CD4-positive, alpha-beta T cell treated with Interleukin-2 at 100 ng/mL for 4 hours (primary cell): Measurements from ENCODE around the gene DCBLD1.
"Not testable (repeated sequence)": the region's sequence is repeated elsewhere in the genome, so short reads cannot be mapped to it uniquely, and the experiment has no call there.

Source experiments
- DNase-seq: peaks from one replicate; pipeline ENCODE4 v3.0.0-alpha.2; 2020; ENCODE audit warnings: low spot score

Gene DCBLD1

DNA sequence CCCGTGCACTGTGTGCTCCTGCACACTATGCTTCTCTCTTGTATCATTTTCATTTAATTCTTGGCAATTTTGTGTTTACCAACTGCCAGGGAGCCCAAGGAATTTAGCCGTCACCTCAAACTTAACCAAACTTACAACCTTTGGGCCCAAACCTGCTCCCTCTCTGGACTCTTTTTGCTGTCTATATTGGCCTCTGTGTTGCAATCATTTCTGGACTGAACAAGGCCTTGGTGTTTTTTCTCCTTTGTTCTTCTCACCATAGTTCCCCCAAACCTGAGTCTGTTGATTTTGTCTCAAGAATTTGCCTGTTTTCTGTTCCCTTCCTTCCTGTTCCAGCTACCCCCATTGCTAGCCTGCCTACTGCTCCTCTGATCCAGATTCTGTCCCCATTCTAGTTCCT lies 19.2 kb downstream of the DCBLD1 start:
- DNase-seq, result no peak

DNA sequence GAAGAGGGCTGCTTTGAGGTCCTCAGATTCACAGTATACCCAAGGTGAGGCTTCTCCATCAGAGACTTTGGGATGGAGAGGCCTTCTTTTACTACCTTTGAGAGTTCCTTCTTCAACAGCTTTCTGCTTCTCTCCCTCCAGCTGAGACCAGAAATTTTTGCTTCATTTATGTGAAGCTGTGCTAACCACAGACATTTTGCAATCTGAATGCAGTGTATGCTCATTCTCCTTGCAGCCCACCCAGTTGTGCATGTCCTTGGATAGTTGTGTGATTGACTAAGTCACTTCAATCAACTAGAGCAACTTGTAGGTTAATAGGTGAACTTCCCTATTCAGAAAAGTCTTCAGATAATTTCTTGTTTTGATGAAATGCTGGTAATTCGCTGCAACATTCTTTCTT lies 20.1 kb downstream of the DCBLD1 start:
- no peak for DNase-seq

DNA sequence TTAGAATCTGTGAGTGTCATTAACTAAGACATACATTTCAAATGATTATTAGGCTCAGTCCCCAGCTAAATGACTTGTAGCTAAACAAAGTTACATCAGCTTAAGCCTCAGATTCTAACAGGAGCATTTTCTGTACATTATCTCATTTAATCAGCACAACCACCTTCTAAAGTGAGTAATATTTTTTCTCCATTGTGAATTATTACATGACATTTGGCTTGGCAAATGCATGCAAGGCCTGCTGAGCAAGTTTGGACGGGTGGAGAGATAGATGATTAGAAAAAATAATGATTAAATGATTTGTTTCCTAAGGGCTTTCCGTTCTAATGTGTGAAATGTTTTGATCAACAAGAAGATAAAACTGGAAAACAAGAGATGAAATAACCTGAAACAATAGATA lies 20.7 kb downstream of the DCBLD1 start:
- no peak for DNase-seq

DNA sequence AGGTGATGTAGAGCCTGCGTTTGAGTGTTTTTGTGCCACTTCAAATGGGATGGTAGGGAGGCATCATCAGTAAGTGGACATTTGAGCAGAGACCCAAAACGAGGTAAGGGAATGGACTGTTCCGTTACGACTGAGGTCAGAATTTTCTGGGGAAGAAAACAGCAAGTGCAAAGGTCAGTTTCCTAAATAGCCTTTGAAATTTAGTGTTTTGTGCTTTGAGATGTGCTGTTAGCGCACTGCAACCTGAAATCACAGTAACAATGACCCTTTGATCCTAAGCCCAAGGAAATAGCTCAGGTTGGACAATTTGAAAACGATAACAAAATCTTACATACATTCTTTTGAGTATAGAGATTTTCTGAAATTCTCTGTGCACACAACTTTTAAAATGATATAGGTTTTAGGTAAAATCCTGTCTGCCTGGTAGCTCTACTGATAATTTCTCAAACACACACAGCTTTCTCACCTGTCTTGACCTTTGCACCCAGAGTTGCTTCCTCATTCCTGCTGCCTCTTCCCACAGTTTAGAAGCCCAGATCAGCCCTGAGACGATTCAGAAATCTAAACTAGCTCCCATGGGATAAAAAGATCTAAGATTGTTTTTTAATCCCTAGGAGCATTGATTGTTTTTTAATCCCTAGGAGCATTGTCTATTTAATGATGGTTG lies 22.1 kb downstream of the DCBLD1 start:
- DNase-seq, result no peak

GRCh38 chr6:117505311-117505710 lies 22.8 kb downstream of the DCBLD1 start:
- no peak for DNase-seq

DNA sequence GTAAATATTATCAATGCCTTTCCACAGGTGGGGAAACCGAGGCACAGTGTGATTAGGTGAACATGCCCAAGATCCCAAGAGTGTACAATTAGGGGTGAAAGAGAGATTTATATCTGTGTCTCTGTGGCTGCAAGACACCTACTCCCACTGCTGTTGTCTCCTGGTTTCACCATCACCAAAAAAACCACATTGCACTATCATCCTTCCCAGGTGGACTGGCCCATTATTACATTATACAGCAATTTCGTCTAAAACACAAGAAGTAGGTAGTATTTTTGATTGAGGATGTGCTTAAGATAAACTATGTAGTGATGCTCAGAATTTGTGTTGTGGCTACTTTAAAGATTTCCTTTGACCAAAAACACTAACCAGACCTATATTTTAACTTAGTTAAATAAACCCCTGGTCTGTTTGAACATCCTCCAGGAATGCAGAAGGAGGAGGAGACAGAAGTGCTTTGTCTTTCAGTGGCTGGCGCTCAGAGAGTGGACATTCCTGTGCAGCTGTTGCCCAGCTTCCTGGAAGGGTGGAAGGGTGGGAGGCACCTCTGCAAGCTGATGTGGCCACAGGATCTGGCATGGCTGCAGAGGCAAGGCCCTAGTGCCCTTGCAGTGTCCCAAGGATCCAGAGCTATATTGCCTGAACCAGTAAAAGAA lies 23.8 kb downstream of the DCBLD1 start:
- no peak for DNase-seq

DNA sequence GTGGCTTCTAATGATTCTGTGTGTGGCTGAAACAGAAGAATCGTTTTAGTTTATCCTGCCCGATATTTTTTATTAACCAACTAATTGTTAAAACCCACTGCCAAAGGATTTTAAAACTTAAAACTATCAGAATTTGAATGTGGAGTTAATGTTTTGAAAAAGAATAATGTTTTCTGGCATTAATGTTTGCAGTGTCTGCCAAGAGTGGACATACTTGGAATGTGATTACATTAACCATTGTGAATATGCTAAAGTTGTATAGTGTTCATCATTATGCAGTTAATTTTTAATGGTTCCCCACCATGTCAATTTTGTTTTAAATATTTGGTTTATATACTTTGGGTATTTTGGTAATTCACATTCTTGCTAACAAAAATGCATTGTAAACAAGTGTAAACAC lies 24.4 kb downstream of the DCBLD1 start:
- no peak for DNase-seq

- no peak for DNase-seq
These were observed 26.0 kb downstream of the DCBLD1 start for GRCh38 chr6:117508450-117508971.

- DNase-seq, result no peak
These were observed 26.5 kb downstream of the DCBLD1 start for GRCh38 chr6:117509021-117509420.

DNA sequence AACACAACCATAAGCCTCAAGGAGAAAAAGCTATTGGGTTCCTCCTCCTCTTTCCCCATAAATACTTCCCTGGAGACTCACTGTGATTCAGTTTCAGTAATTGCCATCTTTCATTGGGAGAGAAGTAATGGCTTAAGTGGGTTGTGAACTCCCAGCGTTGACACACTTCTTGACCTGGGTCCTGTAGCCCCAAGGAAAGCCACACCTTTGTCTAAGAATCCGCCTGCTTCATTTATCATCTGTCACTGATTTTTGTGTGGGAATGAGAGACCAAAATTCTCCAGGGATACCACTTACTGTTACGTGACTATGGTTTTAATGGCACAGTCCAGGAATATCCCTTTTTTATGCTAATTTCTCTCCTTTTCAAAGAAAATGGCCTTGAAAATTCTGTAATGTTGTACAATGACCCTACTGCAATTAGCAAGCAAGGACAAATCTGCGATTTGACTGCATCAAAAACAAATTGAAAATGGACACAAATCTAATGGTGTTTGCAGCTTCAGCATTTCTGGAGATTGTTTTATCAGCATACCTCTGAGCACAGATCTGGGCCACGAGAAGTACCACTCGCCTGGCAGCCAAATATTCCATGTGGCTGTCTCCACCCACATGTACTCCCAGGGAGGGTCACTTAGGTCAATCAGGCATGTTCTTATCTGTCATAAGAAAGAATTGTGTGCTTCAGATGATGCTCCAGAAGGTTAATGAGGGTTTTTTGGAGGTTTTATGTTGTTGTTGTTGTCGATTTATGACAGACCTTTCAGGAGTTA lies 29.8 kb downstream of the DCBLD1 start:
- no peak for DNase-seq

DNA sequence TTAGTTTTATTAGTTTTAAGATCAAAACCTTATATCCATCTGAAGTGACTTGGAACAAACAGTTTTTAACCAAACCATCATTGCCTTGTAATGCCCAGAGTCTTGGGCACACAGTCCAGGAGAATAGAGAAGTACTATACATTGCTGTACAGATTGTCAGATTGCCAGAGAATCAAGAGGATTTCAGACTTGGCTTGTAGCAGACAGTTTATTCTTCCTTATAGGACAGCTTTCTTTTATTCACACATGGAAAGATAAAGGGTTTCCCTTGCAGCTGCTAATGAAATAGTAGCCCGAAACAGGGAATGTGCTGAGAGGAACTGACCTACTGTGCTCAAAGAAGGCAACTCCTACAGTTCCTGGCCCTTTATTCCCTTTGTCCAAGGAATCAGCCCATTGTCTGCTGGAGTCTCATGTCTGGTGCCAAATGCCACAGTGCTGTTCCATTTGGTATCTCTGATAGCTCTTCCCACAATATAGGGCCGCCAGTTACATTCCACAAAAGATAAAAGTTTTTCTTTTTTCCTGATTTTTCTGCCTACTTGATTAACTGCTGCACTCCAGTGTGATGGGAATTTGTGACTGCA lies 30.6 kb downstream of the DCBLD1 start:
- no peak for DNase-seq

- no peak for DNase-seq
These were observed 31.4 kb downstream of the DCBLD1 start for GRCh38 chr6:117513778-117514365.

DNA sequence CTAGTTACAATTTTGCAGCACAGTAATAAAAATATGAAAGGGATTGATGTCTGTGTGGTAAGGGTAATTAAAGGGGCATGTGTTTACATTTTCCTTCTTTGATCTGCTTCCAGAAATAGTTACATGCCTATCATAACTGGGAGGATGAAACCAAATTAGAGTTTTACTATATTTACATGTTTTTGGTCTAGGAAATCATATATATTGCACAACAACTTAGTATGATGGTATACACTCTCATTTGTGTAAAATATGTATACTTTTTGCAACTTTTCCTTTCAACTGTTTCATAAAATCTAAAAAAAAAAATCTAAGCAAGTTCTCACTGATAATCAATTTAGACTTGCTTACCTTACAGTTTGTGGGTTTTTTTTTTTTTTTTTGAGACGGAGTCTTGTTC lies 32.2 kb downstream of the DCBLD1 start:
- no peak for DNase-seq

DNA sequence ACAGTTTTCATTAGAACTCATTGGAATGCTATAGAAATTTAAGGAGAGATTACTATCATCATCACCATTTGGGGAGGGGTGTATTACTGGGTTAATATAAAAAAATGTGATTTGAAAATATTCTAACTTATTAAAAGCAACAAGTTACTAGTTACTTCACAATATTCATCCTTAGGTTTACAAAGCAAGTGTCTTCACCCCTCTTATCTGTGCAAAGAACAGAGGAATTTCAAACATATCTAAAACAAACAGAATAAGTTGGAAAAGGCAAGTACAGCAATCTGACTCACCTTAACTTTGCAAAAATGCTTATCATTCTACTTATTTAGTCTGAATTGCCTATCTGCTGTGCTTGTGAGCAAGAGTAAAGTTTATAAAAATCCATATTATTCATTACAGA lies 32.9 kb downstream of the DCBLD1 start:
- no peak for DNase-seq

DNA sequence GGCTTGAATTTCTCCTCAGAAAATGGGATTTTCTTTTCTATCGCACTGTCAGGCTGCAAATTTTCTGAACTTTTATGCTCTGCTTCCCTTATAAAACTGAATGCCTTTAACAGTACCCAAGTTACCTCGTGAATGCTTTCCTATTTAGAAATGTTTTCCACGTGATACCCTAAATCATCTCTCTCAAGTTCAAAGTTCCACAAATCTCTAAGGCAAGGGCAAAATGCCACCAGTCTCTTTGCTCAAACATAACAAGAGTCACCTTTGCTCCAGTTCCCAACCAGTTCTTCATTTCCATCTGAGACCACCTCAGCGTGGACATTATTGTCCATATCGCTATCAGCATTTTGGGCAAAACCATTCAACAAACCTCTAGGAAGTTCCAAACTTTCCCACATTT lies 35.5 kb downstream of the DCBLD1 start:
- not testable (repeated sequence) for DNase-seq

- no peak for DNase-seq
These were observed 36.4 kb downstream of the DCBLD1 start for GRCh38 chr6:117518870-117519269.

GRCh38 chr6:117520603-117521395 lies 38.3 kb downstream of the DCBLD1 start:
- no peak for DNase-seq

- DNase-seq, result no peak
These were observed 39.5 kb downstream of the DCBLD1 start for GRCh38 chr6:117521791-117522502.

DNA sequence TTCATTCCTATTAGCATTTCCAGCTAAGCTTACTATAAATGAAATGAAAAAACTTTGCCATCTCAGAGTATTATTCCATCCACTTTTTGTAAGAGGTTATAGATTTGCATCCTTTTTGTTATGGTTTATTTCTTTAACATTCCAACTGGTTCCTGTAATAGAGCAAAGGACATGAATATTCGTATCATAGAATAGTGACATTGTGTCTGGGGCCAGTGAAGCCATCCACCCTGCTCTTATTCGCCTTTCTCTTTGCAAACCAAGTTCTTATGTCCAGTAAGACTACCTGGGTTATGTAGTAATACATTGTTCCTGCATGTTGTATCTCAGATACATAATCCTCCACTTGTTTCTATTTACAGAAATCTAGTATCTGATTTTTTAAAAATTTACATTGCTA lies 43.1 kb downstream of the DCBLD1 start:
- DNase-seq, result no peak

DNA sequence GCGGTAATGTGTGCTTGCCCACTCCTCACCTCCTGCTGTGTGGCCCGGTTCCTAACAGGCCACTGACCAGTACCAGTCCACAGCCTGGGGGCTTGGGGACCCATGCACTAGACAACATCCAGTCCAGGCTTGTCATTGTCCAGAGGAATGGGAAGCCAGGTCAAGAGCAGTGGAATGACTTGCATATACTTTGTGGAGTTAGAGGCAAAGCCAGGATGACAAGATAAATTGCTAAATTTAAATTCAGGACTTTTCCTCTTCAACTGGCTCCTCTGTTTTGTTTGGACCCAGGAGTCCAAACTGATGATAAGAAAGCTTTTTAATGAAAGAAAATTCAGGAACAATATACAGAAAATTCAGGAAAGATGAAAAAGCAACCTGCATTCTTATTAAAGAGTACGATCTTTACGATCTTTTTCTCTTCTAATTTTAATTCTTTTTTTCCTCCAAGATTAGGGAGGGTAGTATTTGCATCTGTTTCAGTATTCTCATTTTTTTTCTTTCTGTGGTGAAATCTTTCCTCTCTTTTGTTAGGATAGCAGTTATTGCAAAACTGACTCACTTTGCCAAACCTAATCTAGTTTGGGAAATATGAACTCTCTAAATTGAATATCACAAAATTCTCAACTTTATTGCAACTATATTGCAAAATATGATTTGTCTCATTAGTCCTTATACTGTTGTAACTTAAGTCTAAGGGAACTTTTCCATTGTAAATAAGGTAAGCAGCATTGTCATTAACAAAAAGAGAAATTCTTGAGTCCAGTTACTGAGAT lies 48.2 kb downstream of the DCBLD1 start:
- no peak for DNase-seq
